ENCODE results near the gene ACBD4.
A peak's percentile ranks its signal among the peaks of the same experiment; 100 is the strongest.

Gene ACBD4

GRCh38 chr17:45135192-45135977 is at the start of gene ACBD4:
ACBD4 (plus strand) TSS chr17:45135687; CDS start chr17:45136145, 458 bp downstream.
- peak; percentile 98 for DNase-seq

- no peak for DNase-seq
Measured at GRCh38 chr17:45086391-45086790, 49.1 kb upstream of the ACBD4 start.

GRCh38 chr17:45086865-45087503 is 48.5 kb upstream of the ACBD4 start:
- no peak for DNase-seq

DNA sequence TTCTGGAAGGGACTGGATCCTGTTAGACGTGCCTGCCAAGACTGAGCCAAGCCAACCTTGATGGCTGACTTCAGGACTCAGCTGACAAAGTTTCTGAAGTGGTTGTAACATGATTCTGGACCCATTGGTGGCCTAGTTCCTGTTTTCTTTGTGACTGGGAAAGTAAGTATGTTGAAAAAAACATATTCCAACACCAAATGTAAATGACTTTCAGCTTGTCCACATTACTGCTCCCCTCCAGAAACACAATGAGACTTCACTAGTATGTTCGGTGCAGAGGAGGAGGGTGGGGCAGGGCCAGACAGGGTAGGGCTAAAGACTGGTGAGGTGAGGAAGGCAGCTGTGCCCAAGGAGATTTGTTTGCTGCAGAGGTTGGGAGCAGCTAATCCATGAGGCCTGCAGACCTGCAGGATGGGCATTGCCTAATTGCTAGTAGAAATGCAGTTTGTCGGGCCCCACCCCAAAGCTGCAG is 47.9 kb upstream of the ACBD4 start:
- no peak for DNase-seq

DNA sequence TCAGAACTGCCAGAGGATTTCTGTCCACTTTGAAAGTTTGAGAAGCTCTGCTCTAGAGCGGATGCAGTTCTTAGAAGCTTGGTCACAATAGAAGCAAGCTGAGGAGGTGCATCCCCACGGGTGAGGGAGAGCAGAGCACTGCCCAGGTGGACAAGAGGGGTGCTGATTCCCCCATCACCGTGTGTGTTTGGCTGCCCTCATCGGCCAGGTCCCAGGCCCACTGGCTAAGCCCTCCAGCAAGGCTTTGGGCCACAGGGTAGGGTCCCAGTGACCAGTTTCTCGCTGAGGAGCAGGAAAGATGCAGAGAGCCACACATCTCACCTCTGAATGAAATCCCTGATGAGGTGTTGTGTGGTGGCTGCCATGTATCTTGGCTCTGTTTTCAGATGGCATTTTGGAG is 47.5 kb upstream of the ACBD4 start:
- DNase-seq: no peak

GRCh38 chr17:45088741-45089140 is 46.7 kb upstream of the ACBD4 start:
- DNase-seq: no peak

GRCh38 chr17:45090711-45091110 is 44.8 kb upstream of the ACBD4 start:
- no peak for DNase-seq

GRCh38 chr17:45091778-45092425 is 43.6 kb upstream of the ACBD4 start:
- DNase-seq: no peak

DNA sequence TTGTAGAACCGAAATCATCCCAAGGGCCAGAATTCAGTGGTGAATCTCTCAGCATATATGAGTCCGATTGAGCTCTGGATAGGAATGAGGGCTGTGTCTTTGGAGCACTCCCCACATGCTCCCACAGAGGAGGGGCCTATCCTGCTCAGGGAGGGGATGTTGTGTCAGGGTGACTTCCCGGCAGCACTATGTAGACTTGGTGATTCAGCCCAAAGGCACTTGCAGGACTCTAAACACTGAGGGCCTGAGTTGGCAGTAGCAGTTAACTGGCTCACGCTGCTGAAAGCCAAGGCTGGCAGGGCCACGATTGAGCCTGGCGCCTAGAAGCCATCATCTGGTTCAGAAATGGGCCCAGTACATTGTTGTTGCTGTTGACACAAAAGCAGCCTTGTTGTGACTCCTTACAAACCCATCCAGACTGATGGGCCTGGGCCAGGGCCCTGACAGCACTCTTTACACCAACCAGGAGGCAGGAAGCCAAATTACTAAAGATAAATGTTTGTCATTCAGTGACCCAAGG is 42.5 kb upstream of the ACBD4 start:
- no peak for DNase-seq

GRCh38 chr17:45093444-45094110 is 41.9 kb upstream of the ACBD4 start:
- DNase-seq: no peak

GRCh38 chr17:45096141-45096540 is 39.3 kb upstream of the ACBD4 start:
- DNase-seq: peak; percentile 15

DNA sequence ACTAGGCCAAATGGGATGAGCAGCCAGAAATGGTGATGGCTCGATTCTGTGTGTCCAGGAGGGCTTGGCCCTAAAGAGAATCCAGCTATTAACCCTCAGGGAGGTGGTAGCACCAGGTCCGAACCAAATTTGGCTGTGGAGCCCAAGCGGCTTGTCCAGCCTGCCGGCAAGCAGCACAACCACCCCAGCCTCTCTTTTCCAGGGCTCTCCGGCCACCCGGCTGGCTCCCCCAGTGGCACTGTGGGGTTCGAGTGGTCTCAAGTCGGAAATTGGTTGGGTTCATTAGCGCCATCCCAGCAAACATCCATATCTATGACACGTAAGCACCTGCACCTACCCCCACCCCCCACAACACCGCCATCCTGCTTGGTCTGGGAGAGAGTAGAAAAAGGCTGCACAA is 38.6 kb upstream of the ACBD4 start:
- DNase-seq: no peak

GRCh38 chr17:45098081-45098868 is 37.2 kb upstream of the ACBD4 start:
- no peak for DNase-seq

GRCh38 chr17:45098869-45099616 is 36.4 kb upstream of the ACBD4 start:
- peak; percentile 75 for DNase-seq

- no peak for DNase-seq
Measured at GRCh38 chr17:45101546-45101882, 34.0 kb upstream of the ACBD4 start.

- no peak for DNase-seq
Measured at GRCh38 chr17:45101883-45102811, 33.3 kb upstream of the ACBD4 start.

- DNase-seq: no peak
Measured at GRCh38 chr17:45102856-45103255, 32.6 kb upstream of the ACBD4 start.

DNA sequence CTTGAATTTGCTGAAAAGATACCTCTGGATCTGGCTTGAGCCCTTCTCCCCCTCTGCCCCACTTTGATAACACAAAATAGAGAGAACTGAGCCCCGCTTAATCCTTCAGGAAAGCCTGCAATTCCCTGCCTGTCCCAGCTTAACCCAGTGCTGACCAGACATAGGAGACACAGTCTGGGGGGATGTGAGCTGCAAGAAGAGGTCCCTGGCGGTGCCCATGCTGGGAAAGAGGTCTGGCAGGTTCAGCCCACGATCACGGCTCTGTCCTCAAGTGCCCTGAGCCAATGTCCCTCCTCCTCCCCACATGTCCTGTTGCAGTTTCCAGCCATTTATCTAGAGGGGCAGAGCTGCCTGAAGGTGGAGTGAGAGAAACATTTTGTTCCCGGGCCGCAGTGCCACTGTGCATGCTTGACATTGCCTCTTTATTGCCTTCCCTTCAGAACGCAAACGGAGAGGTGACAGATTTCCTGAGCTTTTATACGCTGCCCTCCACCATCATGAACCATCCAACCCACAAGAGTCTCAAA is 32.2 kb upstream of the ACBD4 start:
- no peak for DNase-seq

DNA sequence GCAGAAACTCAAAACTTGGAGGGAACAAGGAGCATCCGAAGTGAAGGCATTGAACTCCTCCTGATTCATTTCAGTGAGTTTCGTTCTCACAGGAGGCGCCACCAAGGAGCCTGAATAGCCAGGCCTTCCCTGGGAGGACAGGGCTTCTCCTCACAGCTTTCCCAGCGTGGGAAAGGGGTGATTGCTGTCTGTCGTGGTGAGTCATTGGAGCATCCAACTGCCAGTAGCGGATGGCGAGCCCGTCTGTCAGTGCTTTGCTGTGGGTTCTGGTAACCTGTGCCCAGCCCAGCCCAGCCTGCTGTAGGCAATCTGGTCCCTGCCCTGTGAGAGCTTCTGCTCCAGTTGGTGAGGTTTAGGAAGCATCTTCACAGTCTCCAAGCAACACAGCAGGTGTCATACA is 31.5 kb upstream of the ACBD4 start:
- no peak for DNase-seq

GRCh38 chr17:45104497-45104896 is 31.0 kb upstream of the ACBD4 start:
- no peak for DNase-seq

Data from CD4-positive, alpha-beta T cell treated with Interleukin-10 for 1 hour (primary cell).